ENCODE results near the gene CREG2. TPM values are rescaled to one million over a fixed set of nuclear protein-coding genes. Genes with fewer than 3 reads are reported as not detected.
A peak's percentile ranks its signal among the peaks of the same experiment; 100 is the strongest.

Gene CREG2
- total RNA-seq, 4 donors from 2014 or later: not detected

DNA sequence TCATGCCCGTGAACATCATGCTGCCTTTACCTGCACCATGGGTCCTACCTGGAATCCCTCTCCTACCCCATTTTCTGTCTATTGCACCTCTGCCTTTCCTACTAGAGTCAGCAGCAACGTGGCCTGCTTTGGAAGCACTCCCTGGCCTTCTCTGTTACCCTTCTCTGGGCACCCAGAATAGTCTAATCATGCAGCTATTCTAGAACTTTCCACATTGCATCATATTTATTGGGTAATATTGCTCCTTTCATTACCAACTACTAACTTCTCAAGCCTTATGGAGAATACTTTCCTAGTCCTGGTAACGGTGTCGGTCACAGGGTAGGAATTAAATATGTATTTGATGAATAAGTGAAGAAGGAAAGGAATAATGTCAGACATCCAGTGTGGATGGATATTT lies 33.3 kb upstream of the CREG2 start:
- intact Hi-C loops (cut with DNase I; ENCODE audit: low total_unique reads): loop anchor here (10.0 kb wide), 1 partner anchor 404 kb away; no protein-coding TSS in a partner anchor
- TF ChIP-seq CTCF (IDR thresholded peaks at IDR 0.05) (no peak), POLR2A (IDR thresholded peaks at IDR 0.05) (no peak)
- WGBS, 2 donors: 81 to 93% methylated on average over 4 of the region's 4 CpGs
- no peak overlapping the region for H3K4me3 ChIP-seq (ENCODE audit: low read depth, poor library complexity, severe bottlenecking)
- no peak for DNase-seq (ENCODE audit: low spot score in 2 of 2)

DNA sequence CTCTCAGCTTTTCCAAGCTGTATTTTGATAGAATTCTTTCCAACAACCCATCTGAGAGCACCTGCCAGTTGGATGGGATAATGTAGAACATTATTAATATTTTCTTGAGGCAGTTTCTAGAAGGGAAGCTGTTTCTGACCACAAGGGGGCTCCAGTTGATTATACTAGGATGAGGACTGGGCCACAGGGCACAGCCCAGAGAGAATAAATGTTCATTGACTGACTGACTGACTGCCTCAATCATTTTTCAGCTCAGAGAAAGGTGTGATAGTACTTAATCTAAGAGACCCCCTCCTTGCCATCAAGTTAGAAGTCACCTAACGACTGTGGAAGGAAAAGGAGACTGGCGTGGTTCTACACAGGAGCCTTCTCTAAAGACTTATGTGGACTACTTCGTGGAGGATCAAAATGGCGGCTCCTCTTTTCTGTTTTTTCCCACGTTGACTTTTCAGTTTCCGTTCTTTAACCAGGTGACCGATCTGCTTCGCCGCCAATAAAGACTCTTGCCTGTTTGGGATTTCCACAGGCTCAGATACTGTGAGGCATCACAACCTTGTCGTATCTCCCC lies 31.9 kb upstream of the CREG2 start:
- 88 to 95% methylated on average over 10 of the region's 10 CpGs for WGBS, 2 donors
- intact Hi-C loops (cut with DNase I; ENCODE audit: low total_unique reads): no loop called here
- peak; percentile 45 to 54 for DNase-seq (ENCODE audit: low spot score in 2 of 2)
- TF ChIP-seq CTCF (IDR thresholded peaks at IDR 0.05): no peak
- TF ChIP-seq POLR2A (IDR thresholded peaks at IDR 0.05): no peak
- H3K4me3 ChIP-seq (ENCODE audit: low read depth, poor library complexity, severe bottlenecking): no peak overlapping the region

DNA sequence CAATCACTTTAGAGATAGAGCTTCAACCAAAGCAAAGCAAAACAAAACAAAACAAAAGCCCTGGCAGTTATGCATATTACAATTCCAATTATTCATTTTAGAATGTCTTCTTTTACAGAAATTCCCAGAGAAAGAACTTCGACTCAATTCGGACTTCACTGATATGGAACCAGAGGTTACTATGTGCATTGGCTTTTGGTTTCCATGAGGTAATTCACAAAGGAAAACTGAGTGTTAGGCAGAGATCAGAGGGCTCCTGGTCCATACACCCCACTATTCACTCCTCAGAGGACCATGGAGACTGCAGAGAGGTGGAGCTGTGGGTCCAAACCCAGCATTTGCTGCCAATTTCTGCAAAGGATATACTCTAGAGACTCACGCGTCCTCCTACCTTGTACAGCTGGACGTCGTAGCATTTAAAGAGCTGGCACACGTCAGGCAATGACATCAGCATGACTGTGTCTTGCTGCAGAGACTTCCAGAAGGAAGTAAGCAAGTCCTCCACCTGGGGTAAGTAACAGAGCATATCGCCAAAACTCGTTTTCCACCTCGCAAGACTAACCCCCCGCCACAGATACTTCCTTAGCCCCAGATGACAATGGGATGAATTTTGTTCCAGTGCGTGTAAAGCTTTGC lies 31.3 kb upstream of the CREG2 start:
- intact Hi-C loops (cut with DNase I; ENCODE audit: low total_unique reads): no loop called here
- 63 to 72% methylated on average over 12 of the region's 12 CpGs for WGBS, 2 donors
- H3K4me3 ChIP-seq (ENCODE audit: low read depth, poor library complexity, severe bottlenecking): no peak overlapping the region
- TF ChIP-seq POLR2A (IDR thresholded peaks at IDR 0.05) (no peak), CTCF (IDR thresholded peaks at IDR 0.05) (no peak)
- no peak for DNase-seq (ENCODE audit: low spot score in 2 of 2)

GRCh38 chr2:101416609-101417008 lies 29.3 kb upstream of the CREG2 start:
- no peak overlapping the region for H3K4me3 ChIP-seq (ENCODE audit: low read depth, poor library complexity, severe bottlenecking)
- TF ChIP-seq CTCF (IDR thresholded peaks at IDR 0.05): no peak
- TF ChIP-seq POLR2A (IDR thresholded peaks at IDR 0.05): no peak
- intact Hi-C loops (cut with DNase I; ENCODE audit: low total_unique reads): no loop called here
- DNase-seq (ENCODE audit: low spot score in 2 of 2): no peak
- WGBS, 2 donors: 55 to 74% methylated on average over 5 of the region's 5 CpGs

DNA sequence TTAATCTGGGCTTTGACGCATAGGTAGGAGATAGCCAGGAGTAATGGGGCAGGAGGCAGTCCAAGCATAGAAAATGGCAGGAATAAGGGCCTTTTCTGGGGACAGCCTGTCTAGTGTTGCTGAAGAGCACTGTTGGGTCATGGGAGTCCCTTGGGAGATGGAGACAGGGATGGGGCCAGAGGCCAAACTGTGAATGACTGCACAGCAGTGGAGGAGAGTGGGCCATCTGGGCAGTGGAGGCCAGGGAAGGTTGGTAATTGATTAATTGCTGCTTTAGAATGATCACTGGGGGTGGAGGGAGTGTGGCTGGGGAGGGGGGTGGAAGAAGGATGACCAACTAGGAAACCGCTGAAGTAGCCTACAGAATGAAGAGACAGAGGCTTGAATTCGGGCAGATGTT lies 28.6 kb upstream of the CREG2 start:
- DNase-seq (ENCODE audit: low spot score in 2 of 2): no peak
- no peak overlapping the region for H3K4me3 ChIP-seq (ENCODE audit: low read depth, poor library complexity, severe bottlenecking)
- no peak for TF ChIP-seq POLR2A (IDR thresholded peaks at IDR 0.05)
- TF ChIP-seq CTCF (IDR thresholded peaks at IDR 0.05): no peak
- intact Hi-C loops (cut with DNase I; ENCODE audit: low total_unique reads): no loop called here
- WGBS, 2 donors: 92 to 96% methylated on average over 3 of the region's 3 CpGs

- WGBS, 2 donors: 90 to 92% methylated on average over 2 of the region's 2 CpGs
- DNase-seq (ENCODE audit: low spot score in 2 of 2): no peak
- H3K4me3 ChIP-seq (ENCODE audit: low read depth, poor library complexity, severe bottlenecking): no peak overlapping the region
- intact Hi-C loops (cut with DNase I; ENCODE audit: low total_unique reads): no loop called here
- TF ChIP-seq POLR2A (IDR thresholded peaks at IDR 0.05): no peak
- TF ChIP-seq CTCF (IDR thresholded peaks at IDR 0.05): no peak
These were observed 27.9 kb upstream of the CREG2 start for GRCh38 chr2:101415220-101415619.

All from lower leg skin (tissue), 4 donors.